HepG2 (cell line): ENCODE results near the gene JOSD1. TPM values are rescaled to one million over a fixed set of nuclear protein-coding genes. Genes with fewer than 3 reads are reported as not detected.
A peak's percentile ranks its signal among the peaks of the same experiment; 100 is the strongest.

ENCODE experiments used
- KDM4B ChIP-seq: sonication (generic); formaldehyde crosslinking; IDR thresholded peaks from 2 replicates; pipeline ENCODE4 v1.4.0; 2020; ENCODE audit warnings: missing genetic modification reagents
- RBFOX2 ChIP-seq: fragments of 200-400 bp; formaldehyde crosslinking; IDR thresholded peaks from 2 replicates; pipeline ENCODE4 v1.6.1; 2017; ENCODE audit warnings: low read depth, mild to moderate bottlenecking, low read length
- SMAD1 ChIP-seq: sonication (generic); formaldehyde crosslinking; IDR thresholded peaks from 2 replicates; pipeline ENCODE4 v1.4.0; 2020; ENCODE audit warnings: missing genetic modification reagents, low read depth, mild to moderate bottlenecking, borderline replicate concordance
- TFDP1 ChIP-seq: IDR thresholded peaks from 2 replicates; pipeline ENCODE4 v1.6.1; 2016; ENCODE audit warnings: missing compliant biosample characterization, missing genetic modification reagents, borderline replicate concordance
- ZFP36 ChIP-seq: fragments of 150-350 bp; IDR thresholded peaks from 2 replicates; pipeline ENCODE4 v1.6.1; 2018; ENCODE audit warnings: borderline replicate concordance, low read length, low read depth; ENCODE audit not compliant: partially characterized antibody
- ZFP36L2 ChIP-seq: sonication (generic); formaldehyde crosslinking; IDR thresholded peaks from 2 replicates; pipeline ENCODE4 v1.4.0; 2020; ENCODE audit warnings: missing genetic modification reagents
- ZNF510 ChIP-seq: sonication (generic); formaldehyde crosslinking; IDR thresholded peaks from 2 replicates; pipeline ENCODE4 v1.4.0; 2020; ENCODE audit warnings: low read depth, mild to moderate bottlenecking, missing genetic modification reagents
- ZNF556 ChIP-seq: sonication (generic); formaldehyde crosslinking; IDR thresholded peaks from 2 replicates; pipeline ENCODE4 v1.4.0; 2020; ENCODE audit warnings: mild to moderate bottlenecking, missing genetic modification reagents, borderline replicate concordance
- ZNF570 ChIP-seq: sonication (generic); formaldehyde crosslinking; IDR thresholded peaks from 2 replicates; pipeline ENCODE4 v1.4.0; 2020; ENCODE audit warnings: mild to moderate bottlenecking, missing genetic modification reagents, borderline replicate concordance
- ZSCAN5A ChIP-seq: sonication (generic); formaldehyde crosslinking; IDR thresholded peaks from 2 replicates; pipeline ENCODE4 v1.8.0; 2022; ENCODE audit warnings: mild to moderate bottlenecking, missing genetic modification reagents, borderline replicate concordance
- polyA plus RNA-seq, 8 experiments: library from polyadenylated mRNA; depleted of rRNA in 3 of 8; stranded (reverse) in 7 of 8; unstranded in 1 of 8; fragments of >200 nt; fragmentation: Illumina TruSeq in 4 of 8; extraction: Trizol in 4 of 8; gene quantifications; 2 replicates each; pipeline versions ENCODE4 v1.2.1 to v1.2.3, GENCODE V29; 2011 to 2016; ENCODE audit warnings: low read depth in 4 of 8, missing spikeins in 1 of 8, mixed read lengths in 1 of 8; ENCODE audit not compliant: insufficient read depth in 1 of 8
- total RNA-seq, 5 experiments: library from RNA; depleted of rRNA; stranded (reverse); fragments of >200 nt; fragmentation: Illumina TruSeq; extraction: Trizol; gene quantifications; 2 replicates each; pipeline ENCODE4 v1.2.3, GENCODE V29; 2016; ENCODE audit warnings: low read depth in 1 of 5
- TF ChIP-seq, protein P1 (sequence below): sonication (generic); formaldehyde crosslinking; IDR thresholded peaks from one replicate; pipeline ENCODE4 v1.5.1; 2020; ENCODE audit warnings: mild to moderate bottlenecking, missing genetic modification reagents; ENCODE audit errors: not compliant biosample characterization

JOSD1 gene
- total and polyA plus RNA-seq, 2 of the 13 experiments (the other 11 are each of a cell fraction or from before 2014, with no cell fraction given): 31.7 to 38.4 TPM

DNA sequence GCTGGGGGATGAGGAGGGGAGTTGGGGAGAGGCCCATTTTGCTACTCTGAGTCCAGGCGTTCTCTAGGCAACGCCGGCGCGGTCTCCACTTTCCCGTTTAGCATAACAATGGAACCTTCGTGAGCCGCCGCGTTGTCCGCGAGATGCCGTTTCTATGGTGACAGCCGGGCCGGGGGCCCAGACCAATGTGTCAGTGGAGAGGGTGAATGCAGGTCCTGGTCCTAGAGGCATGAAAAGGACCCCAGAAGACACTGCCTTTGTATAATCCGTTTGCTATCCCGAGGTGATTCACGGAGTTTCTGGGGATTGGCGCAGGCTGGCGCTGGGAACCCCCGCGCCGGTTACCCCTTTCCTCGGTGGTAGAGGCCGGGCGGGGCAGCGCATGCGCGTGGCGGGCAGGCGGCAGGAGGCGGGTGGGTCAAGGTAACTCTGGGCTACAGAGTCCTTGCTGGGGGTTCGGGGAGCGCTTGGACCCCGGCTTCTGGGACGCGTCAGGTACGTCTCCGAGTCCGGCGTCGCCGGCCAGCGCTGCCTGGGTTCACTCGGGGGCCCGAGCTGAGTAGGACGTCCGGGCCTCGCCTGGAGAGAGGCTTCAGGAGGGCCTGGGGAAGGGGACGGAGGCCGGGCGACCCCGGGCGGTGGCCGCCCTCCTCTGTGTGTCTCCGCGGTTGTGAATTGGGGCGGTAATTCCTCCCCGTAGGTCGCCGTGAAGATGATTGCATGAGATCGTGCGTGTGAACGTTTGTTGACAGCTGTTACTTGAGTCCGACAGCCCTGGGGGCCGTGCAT, 44.3 kb downstream of the JOSD1 start, which contains the start of the genes CBY1 and FAM227A (continued):
- TF ChIP-seq, protein P1, sequence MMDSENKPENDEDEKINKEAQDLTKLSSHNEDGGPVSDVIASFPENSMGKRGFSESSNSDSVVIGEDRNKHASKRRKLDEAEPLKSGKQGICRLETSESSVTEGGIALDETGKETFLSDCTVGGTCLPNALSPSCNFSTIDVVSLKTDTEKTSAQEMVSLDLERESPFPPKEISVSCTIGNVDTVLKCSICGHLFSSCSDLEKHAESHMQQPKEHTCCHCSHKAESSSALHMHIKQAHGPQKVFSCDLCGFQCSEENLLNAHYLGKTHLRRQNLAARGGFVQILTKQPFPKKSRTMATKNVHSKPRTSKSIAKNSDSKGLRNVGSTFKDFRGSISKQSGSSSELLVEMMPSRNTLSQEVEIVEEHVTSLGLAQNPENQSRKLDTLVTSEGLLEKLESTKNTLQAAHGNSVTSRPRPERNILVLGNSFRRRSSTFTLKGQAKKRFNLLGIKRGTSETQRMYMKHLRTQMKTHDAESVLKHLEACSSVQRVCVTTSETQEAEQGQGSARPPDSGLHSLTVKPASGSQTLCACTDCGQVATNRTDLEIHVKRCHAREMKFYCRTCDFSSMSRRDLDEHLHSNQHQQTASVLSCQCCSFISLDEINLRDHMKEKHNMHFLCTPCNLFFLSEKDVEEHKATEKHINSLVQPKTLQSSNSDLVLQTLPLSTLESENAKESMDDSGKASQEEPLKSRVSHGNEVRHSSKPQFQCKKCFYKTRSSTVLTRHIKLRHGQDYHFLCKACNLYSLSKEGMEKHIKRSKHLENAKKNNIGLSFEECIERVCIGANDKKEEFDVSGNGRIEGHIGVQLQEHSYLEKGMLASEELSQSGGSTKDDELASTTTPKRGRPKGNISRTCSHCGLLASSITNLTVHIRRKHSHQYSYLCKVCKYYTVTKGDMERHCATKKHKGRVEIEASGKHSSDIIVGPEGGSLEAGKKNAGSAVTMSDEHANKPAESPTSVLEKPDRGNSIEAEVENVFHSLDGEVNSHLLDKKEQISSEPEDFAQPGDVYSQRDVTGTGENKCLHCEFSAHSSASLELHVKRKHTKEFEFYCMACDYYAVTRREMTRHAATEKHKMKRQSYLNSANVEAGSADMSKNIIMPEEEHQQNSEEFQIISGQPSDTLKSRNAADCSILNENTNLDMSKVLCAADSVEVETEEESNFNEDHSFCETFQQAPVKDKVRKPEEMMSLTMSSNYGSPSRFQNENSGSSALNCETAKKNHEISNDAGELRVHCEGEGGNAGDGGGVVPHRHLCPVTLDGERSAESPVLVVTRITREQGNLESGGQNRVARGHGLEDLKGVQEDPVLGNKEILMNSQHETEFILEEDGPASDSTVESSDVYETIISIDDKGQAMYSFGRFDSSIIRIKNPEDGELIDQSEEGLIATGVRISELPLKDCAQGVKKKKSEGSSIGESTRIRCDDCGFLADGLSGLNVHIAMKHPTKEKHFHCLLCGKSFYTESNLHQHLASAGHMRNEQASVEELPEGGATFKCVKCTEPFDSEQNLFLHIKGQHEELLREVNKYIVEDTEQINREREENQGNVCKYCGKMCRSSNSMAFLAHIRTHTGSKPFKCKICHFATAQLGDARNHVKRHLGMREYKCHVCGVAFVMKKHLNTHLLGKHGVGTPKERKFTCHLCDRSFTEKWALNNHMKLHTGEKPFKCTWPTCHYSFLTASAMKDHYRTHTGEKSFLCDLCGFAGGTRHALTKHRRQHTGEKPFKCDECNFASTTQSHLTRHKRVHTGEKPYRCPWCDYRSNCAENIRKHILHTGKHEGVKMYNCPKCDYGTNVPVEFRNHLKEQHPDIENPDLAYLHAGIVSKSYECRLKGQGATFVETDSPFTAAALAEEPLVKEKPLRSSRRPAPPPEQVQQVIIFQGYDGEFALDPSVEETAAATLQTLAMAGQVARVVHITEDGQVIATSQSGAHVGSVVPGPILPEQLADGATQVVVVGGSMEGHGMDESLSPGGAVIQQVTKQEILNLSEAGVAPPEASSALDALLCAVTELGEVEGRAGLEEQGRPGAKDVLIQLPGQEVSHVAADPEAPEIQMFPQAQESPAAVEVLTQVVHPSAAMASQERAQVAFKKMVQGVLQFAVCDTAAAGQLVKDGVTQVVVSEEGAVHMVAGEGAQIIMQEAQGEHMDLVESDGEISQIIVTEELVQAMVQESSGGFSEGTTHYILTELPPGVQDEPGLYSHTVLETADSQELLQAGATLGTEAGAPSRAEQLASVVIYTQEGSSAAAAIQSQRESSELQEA: peak; percentile 75
- TF ChIP-seq RBFOX2 (peak; percentile 74), ZFP36L2 (CRISPR knock-in tag) (no peak), ZNF510 (no peak), ZSCAN5A (CRISPR knock-in tag) (no peak), TFDP1 (CRISPR knock-in tag) (no peak; the same call in 1 of the 2 replicates), ZFP36 (no peak), KDM4B (0 out of 2 replicates have a peak, but pooled peaks have one; percentile 24), ZNF556 (CRISPR knock-in tag) (no peak; the same call in 1 of the 2 replicates), SMAD1 (CRISPR knock-in tag) (no peak), ZNF570 (no peak)
